Measurements from ENCODE around the gene HCFC1. TPM values are rescaled to one million over a fixed set of nuclear protein-coding genes. Genes with fewer than 3 reads are reported as not detected.

Gene HCFC1
- total RNA-seq: 42.2 TPM

DNA sequence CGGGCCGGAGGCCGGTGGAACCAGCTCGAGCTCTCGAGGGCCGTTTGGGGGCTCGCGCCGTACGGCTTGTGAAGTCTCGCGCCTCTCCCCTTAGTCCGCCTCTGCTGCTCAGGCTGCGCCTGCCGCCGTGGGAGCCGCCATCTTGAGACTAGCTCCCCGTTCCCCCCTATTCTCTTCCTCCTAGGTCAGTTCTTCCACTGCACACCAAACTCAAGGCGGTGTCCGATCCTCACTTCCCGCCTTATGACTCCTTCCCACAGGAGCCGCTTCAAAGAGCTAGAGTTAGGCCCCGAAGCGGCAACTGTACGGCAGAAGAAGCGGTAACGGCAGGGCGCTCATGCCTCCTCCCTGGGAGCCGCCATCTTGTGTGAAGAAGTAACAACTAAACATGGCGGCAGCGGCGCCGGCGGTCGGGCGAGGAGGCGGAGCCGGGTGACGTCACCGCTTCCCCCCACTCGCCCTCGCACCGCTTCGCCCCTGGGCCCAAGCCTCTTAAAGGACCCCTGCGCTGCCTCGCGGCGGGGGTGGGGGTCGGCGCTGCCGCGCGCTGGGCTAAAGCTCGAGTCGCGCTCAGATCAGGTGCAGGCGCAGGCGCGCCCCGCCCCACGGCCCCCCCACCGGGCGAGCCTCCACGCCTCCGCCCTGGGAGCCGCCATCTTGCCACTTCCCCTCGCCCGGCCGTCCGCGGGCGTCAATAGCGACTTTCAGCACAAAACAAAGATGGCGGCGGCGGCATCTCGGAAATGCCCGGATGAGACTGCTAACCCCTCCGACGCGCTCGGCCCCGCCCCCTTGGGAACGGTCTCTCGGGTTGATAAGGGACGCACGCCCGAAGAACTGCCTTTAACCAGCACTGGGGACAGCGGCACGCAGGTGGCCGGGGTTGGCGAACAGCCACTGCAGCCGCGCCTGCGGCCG, at the start of gene HCFC1:
Gene HCFC1, minus strand, starts transcription at position 369 of the 918 bp plus-strand sequence. CDS start 978 bp downstream, outside the sequence.
- peak; percentile 98 for DNase-seq (ENCODE audit: low spot score)
- peak; percentile 75 for ATAC-seq
- intact Hi-C loops (cut with DNase I): no loop called here

DNA sequence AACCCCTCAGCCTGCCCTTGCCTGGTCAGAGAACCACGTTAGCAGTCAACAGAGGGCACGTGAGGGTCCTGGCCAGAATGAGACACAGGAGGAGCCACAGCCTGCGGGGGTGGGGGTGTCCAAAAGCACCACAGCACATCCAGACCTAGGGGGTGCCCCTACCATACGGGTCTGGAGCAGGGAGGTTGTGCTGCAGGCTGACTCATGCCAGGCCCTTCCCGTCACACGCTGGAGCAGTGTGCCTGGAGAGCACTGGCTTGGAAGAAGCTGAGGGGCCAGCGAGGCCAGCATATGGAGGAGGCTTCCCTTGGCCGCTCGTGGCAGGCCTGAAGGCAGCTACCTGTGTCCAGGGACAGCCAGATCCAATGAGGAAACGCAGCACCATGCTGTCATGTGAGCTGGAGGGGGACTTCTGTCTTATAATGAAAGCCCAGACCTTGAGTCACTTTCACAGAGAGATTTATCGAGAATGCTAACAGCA, 49.6 kb upstream of the HCFC1 start:
- DNase-seq (ENCODE audit: low spot score) (no peak), ATAC-seq (no peak)
- intact Hi-C loops (cut with DNase I): no loop called here

DNA sequence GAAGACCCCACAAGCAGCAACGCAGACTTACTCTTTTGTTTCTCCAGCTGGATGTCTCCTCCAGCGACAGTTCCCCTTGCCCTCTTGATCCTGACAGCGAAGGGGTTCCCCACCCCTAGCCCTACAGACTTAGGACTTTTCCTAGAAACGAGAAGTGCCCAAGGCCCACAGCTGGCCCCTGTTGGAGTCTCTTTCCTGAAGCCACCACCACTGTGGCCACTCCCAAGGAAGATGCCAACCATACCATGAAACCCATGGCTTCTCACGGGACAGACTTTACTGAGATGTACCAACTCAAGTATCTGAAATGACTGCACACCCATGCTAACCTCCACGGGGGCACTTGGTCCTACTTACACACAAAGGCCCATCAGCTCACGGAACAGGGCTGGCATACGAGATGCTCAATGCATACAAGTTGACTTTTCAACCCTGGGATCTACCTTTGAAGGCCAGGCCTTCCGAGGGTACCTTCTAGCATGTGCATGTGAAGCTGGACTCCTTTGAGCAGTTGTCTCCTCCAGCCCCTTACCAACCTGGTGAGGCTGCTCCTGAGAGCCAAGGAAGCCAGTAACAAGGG, 49.0 kb upstream of the HCFC1 start:
- no peak for ATAC-seq
- intact Hi-C loops (cut with DNase I): no loop called here

DNA sequence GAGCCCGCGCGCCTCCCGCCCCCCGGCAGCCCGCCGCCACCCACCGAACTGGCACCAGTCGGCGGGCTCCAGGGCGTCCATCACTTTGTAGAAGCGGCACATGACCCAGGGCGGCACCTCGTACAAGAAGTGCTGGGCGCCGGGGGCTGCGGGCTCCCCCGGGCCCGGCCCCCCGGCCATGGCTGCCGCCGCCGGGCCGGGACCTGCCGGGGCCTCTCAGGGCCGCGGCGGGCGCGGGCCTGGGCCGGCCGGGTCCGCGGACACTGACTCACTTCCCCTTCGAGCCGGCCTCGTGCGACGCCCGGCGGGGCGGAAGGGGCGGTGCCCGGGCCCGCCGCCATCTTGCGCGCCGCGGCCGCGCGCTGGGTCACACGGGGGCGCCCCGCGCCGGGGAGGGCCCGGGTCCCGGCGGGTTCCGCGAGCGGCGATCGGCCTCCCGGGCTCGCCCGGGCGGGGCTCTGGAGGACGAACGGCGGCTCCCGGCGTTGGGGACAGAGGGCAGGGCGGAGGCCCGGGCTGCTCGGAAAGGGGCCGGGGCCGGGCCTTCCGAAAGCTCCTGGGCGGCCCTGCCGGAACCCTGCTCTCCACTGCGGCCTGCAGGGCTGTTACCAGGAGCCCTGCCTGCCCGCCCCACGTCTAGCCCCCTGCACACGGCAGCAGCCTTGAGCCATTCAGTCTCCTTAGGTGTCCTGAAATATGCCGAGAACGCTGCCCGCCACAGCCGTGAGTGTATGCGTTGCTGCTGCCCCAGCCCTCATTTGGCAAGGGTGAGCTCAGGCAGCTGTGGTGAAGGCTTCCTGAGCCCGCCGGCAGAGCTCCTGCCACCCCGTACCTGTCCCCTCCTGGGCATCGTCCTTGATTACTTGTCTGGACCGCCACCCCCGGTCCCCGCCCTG, 48.3 kb upstream of the HCFC1 start, which contains the start of gene IRAK1:
Gene IRAK1, minus strand, starts transcription at position 270 of the 896 bp plus-strand sequence. Its CDS starts 90 bp downstream, at position 180.
- ATAC-seq: peak; percentile 69
- intact Hi-C loops (cut with DNase I): no loop called here
- DNase-seq (ENCODE audit: low spot score): no peak

More for the DNA sequence above, 49.0 kb upstream of the HCFC1 start:
- DNase-seq (ENCODE audit: low spot score): no peak

DNA sequence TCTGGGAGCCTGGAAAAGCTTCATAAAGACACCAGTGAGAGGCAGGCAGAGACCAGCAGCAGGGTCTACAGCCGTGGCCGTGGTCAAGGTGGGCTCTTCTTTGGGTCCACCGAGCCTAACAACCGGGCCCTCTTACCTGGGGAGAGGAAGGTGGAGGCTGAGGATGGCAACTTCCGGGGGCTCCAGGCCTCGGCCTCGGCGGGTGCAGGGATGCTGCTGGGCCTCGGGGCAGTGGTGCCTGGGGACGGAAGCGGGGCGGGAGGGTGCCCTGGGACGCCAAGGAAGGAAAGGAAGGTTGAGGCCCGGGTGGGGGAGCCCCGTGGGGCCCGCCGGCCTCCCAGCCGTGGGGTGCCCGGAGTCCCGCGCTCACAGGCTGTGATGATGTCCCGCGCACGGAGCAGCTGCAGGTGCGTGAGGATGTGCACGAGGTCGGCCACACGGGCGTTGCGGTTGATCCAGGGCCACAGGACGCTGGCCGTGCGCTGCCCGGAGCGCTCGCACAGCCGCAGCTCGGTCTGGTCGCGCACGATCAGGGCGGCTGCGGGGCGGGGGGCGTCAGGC, 47.5 kb upstream of the HCFC1 start:
- no peak for DNase-seq (ENCODE audit: low spot score)
- no peak for ATAC-seq
- intact Hi-C loops (cut with DNase I): no loop called here

DNA sequence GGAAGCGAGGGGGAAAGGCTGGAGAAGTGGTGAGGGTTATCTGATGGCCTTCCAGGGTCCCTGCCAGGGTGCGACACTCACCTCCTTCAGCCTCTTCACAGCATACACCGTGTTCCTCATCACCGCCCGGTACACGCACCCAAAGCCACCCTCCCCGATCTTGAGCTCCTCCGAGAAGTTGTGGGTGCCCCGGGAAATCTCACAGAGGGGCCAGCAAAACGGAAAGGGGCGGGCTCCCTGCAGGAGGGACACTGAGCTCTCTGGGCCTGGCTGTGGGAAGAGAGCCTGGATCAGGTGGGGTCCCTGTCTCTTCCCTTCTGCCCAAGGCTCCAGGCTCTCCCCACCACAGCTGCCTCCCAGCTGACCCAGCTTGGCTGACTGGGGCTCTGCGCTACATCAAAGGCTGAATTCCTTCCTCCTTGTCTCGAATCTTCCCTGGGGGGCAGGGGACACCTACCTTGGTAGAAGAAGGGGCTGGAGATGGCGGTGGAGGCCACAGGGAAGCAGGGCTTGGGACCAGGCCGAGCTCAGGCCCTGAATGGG, 47.0 kb upstream of the HCFC1 start:
- ATAC-seq (no peak), DNase-seq (ENCODE audit: low spot score) (no peak)
- intact Hi-C loops (cut with DNase I): no loop called here

DNA sequence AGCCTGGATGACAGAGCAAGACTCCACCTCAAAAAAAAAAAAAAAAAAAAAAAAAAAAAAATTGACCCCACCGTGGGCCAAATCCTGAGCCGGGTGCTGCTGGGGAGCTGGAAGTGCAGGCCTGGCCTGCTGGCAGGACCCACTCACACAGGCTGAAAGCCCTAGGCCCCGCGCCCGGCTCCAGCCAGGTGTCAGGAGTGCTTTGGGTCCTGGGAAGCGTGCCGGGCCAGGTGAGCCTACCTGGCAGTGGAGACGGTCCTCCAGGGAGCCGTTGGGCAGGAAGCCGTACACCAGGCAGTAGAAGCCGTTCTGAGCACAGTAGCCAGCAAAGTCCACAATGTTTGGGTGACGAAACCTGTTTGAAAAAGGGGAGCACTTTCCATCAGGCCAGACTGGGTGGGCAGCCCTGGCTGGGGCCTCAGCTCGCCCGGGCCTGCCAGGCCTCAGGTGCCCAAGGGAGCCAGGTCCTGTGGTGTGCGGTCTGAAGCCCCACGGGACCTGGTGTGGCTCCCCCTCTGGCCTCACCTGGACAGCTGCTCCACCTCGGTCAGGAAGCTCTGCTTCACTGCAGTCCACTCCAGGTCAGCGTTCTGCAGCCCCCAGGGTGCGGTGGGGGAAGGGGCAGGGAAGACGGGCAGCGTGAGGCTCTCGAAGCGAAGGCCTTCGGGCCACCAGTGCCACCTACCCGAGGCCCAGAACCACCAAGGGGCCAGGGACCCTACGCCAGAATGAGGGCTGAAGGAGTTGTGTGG, 46.3 kb upstream of the HCFC1 start:
- intact Hi-C loops (cut with DNase I): no loop called here
- no peak for ATAC-seq
- no peak for DNase-seq (ENCODE audit: low spot score)

DNA sequence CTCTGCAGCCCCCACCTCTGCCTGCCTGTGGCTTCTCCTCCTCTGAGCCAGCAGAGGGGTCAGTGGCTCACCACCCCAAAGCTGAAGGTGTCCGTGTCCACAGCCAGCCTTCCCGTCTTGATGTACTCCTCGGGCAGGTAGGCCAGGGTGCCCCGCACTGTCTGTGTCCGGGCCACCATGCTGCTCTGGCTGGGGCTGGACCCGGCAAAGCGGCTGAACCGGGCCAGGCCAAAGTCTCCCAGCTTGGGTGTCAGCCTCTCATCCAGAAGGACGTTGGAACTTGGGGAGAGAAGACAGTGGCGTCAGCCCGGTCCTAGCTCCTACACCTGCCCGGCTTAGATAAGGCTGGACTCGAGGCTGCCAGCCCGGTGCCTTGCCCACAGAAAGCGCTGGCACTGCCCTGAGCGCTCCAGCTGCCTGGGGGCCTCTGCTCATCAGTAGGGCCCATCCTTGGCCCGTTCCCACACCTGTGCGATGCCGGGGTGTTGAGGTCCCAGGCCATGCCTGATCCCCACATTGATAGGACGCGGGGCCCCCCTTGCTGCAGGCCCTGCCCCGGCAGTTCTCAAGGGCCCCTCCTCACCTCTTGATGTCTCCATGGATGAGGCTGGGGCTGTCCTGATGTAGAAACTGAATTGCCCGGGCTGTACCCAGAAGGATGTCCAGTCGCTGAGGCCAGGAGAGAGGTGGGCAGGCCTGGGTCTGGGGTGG, 44.9 kb upstream of the HCFC1 start:
- DNase-seq (ENCODE audit: low spot score) (no peak), ATAC-seq (no peak)
- intact Hi-C loops (cut with DNase I): no loop called here

DNA sequence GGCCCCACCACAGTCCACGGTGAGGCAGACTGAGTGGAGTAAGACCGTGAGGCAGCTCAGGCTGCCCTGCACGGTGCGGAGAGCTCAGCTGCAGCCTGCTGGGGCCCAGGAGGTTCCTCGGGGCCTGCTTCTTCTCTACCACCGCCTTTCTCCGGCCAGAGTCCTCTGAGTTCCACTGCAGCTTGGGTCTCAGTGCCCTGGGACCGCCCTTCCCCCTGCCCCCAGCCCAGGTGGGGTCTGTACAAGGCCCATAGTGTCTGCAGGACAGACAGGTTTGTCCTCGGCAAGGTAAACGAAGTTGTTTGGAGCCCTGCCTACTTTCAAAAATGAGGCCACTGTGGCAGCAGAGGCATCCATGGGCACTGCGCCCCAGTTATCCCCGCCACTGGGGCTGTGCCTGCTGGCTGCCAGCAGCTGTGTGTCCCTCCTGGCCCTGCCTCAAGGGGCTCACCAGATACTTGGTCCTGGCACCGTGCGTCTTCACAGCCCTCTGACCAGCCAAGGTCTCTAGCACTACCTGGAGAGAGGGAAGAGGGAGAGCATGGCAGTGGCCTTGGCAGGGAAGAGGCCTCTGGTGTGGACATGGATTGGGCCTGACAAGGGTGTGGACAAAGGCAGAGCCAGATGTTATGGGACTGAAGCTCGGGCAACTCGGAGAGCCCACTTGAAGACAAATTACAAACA, 44.1 kb upstream of the HCFC1 start:
- no peak for DNase-seq (ENCODE audit: low spot score)
- no peak for ATAC-seq
- intact Hi-C loops (cut with DNase I): no loop called here

DNA sequence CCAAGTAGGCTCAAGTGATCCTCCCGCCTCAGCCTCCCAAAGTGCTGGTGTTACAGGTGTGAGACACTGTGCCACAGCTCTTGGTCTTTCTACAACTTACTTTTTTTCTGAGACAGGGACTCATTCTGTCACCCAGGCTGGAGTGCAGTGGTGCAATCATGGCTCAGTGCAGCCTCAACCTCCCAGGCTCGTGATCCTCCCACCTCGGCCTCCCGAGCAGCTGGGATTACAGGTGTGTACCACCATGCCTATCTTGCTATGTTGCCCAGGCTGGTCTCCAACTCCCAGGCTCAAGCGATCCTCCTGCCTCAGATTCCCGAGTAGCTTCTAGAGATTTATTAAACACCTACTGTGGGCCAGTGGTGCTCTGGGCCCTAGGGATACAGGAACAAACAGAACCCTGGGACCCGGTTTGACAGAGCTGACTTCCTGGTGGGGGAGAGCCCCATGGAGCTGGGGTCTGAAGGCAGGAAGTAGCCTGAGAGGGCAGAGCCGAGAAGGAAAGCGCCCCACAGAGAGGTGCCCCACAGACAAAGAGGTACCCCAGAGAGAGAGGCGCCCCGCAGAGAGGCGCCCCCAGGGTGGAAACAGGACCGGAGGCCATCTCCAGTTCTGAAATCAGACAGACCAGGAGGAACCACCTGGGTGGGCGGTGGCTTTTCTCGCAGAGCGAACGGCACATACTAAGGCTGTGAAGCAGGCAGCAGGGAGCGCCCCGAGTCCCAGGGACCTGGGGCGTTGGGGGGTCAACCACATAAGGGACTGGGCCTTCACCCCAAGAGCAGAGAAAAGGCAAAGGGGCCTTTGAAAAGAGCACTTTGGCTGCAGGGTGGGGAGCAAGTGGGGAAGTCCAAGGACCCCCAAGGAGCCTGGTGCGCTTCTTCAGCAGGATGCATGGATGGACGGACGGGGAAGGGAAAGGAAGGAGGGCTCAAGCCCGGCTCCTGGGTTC, 43.1 kb upstream of the HCFC1 start:
- DNase-seq (ENCODE audit: low spot score) (no peak), ATAC-seq (no peak)
- intact Hi-C loops (cut with DNase I): no loop called here

DNA sequence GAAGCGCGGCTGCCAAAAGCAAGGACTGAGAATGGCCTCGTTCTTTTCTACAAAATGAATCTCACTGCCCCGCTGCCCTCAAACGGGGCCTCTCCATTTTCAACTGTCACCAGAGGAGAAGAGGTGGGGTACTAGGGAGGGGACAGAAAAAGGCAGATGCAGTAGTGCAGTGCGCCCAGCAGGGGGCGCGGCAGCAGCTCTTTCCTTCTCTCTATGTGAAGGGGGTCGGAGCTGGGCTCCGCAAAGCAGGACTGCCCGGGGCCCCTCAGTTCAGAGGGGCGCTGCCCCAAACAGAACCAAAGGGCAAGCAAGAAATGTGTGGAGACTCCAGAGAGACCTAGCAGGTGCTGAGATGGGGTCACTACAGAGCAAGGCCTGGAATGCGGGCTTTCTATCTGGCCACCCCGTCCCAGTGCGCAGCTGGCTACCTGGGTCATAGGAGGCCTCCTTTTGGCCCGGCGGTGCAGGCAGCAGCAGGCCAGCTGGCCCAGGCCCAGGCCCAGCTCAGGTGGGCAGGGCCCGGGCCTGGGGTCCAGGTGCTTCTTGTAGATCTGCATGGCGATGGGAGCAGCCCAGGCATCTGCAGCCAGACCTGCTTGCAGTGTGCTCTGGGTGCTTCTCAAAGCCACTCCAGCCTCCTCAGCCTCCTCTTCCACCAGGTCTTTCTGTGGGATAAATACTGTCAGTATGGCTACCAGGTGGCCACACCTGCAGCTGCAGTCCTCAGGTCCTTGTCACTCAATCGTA, 42.2 kb upstream of the HCFC1 start:
- no peak for DNase-seq (ENCODE audit: low spot score)

DNA sequence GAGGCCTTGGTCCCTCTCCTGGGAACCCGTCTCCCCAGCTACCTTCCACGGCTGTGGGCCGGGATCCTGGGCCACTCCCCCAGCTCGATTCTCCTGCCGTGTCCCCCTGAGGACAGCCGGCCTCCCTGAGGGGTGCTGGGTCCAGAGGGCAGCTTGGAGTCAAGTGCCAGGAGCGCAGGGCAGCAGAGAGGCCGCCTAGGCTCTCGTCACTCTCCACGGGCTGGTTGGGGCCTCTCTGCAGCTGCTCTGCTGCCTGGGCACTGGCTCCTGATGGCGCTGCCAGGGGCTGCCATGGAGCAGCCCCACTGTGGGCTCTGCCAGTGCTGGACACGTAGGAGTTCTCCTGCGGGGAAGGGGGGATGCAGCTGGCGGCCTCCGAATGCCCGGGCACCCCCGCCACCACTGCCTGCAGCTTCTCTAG, 41.4 kb upstream of the HCFC1 start:
- ATAC-seq (peak; percentile 27), DNase-seq (ENCODE audit: low spot score) (no peak)
- intact Hi-C loops (cut with DNase I): no loop called here

More for the DNA sequence above, 42.2 kb upstream of the HCFC1 start:
- intact Hi-C loops (cut with DNase I): no loop called here
- peak; percentile 80 for ATAC-seq

DNA sequence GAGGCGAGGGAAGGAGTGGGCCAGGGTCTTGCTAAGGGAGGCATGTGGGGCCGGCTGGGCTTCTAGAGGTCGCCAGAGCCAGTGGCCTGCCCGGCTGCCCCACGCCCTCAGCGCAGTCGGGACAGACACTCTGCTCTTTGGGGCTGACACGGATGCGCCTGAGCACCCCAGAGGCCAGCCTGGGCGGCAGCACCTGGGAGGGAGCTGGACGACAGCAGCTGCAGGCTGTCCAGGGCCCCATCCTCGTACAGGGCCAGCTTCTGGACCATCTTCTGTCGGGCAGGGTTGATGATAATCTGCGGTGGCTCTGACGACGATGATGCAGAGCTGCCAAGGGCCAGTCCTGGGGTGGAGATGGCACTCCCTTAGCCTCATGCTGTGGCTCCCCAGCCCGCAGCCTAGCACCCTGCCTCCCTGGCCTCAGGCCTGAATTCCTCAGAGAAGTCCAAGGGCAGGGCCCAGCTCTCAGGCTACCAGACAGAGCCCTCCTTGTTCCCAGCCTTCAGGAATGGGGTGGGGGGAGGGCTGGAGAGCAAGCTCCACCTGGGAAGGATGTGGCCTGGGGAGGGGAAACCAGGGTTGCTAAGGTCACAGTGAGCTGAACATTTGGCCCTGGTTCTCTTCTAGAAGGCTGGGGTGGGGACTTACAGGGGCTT, 40.8 kb upstream of the HCFC1 start:
- DNase-seq (ENCODE audit: low spot score) (no peak), ATAC-seq (peak; percentile 85)
- intact Hi-C loops (cut with DNase I): no loop called here

All from sciatic nerve (tissue), 2 donors.